CD14-positive monocyte (primary cell): ENCODE data around the gene DOHH. TPM values are rescaled to one million over a fixed set of nuclear protein-coding genes. Genes with fewer than 3 reads are reported as not detected.

Source experiments
- DNase-seq, 3 donors: peaks; one replicate each; pipeline ENCODE4 v3.0.0-alpha.2; 2011 to 2022
- H2AFZ ChIP-seq: 2 replicates; pipeline ENCODE4 v1.6.0; 2012; ENCODE audit warnings: mild to moderate bottlenecking, low read depth, low read length, inconsistent platforms; ENCODE audit not compliant: insufficient read depth, poor library complexity, severe bottlenecking
- H3K27ac ChIP-seq, 2 donors: 1 replicate in 1 of 2; 2 replicates in 1 of 2; pipeline ENCODE4 v1.5.1; 2012 to 2013; ENCODE audit warnings: low read length in 2 of 2, control low read depth in 1 of 2, inconsistent platforms in 1 of 2, low read depth in 1 of 2, mild to moderate bottlenecking in 1 of 2
- H3K27me3 ChIP-seq, 2 donors: one replicate each; pipeline versions ENCODE4 v1.6.0 to v1.6.1; 2011 to 2013; ENCODE audit warnings: low read length in 2 of 2; ENCODE audit not compliant: control insufficient read depth in 2 of 2, insufficient read depth in 2 of 2
- H3K36me3 ChIP-seq, 2 donors: replicated peaks in 1 of 2; 1 replicate in 1 of 2; 2 replicates in 1 of 2; pipeline versions ENCODE4 v1.5.1 to v1.6.1; 2012 to 2013; ENCODE audit warnings: low read length in 2 of 2, control low read depth in 1 of 2, inconsistent platforms in 1 of 2, mild to moderate bottlenecking in 1 of 2; ENCODE audit not compliant: insufficient read depth in 2 of 2, control insufficient read depth in 1 of 2
- H3K4me1 ChIP-seq, 2 donors: 1 replicate in 1 of 2; 2 replicates in 1 of 2; pipeline versions ENCODE4 v1.5.1 to v1.6.1; 2012 to 2013; ENCODE audit warnings: low read length in 2 of 2, control low read depth in 1 of 2, inconsistent platforms in 1 of 2, mild to moderate bottlenecking in 1 of 2, moderate library complexity in 1 of 2; ENCODE audit not compliant: insufficient read depth in 2 of 2, control insufficient read depth in 1 of 2
- H3K4me2 ChIP-seq: replicated peaks from 2 replicates; pipeline ENCODE3; 2012; ENCODE audit warnings: low read length, moderate library complexity, mild to moderate bottlenecking; ENCODE audit not compliant: poor library complexity, severe bottlenecking; ENCODE audit errors: extremely low read depth
- H3K4me3 ChIP-seq, 3 experiments: fragments of 200-600 bp in 1 of 3; sonication (generic) in 1 of 3; replicated peaks in 1 of 3; 1 replicate in 2 of 3; 2 replicates in 1 of 3; pipeline ENCODE4 v1.5.1; 2011 to 2013; ENCODE audit warnings: low read length in 3 of 3, mild to moderate bottlenecking in 3 of 3, control low read depth in 2 of 3, low read depth in 2 of 3, inconsistent platforms in 1 of 3, moderate library complexity in 1 of 3
- H3K79me2 ChIP-seq: 2 replicates; pipeline ENCODE4 v1.6.0; 2012; ENCODE audit warnings: mild to moderate bottlenecking, control low read depth, inconsistent platforms, low read length, moderate library complexity; ENCODE audit not compliant: insufficient read depth
- H3K9ac ChIP-seq: 2 replicates; pipeline ENCODE4 v1.6.0; 2017; ENCODE audit warnings: low read length, mild to moderate bottlenecking; ENCODE audit not compliant: insufficient read depth, poor library complexity, severe bottlenecking
- H3K9me3 ChIP-seq, 2 donors: replicated peaks in 1 of 2; 1 replicate in 1 of 2; 2 replicates in 1 of 2; pipeline versions ENCODE4 v1.5.1 to v1.6.1; 2012 to 2013; ENCODE audit warnings: low read length in 2 of 2, control low read depth in 1 of 2; ENCODE audit not compliant: control insufficient read depth in 1 of 2, insufficient read depth in 1 of 2
- H4K20me1 ChIP-seq: 2 replicates; pipeline ENCODE4 v1.6.0; 2012; ENCODE audit warnings: mild to moderate bottlenecking, low read length, control low read depth, moderate library complexity; ENCODE audit not compliant: insufficient read depth
- H3K27ac Mint-ChIP-seq, 7 donors: one replicate each; pipeline ENCODE4 v1.8.0; 2020; ENCODE audit warnings: mild to moderate bottlenecking in 7 of 7, mixed read lengths in 7 of 7, moderate library complexity in 6 of 7, inconsistent platforms in 2 of 7
- H3K27me3 Mint-ChIP-seq, 3 donors: one replicate each; pipeline ENCODE4 v1.8.0; 2021 to 2022; ENCODE audit warnings: low read depth in 3 of 3, mild to moderate bottlenecking in 3 of 3, mixed read lengths in 3 of 3, moderate library complexity in 3 of 3, inconsistent platforms in 1 of 3
- H3K36me3 Mint-ChIP-seq, 2 donors: one replicate each; pipeline ENCODE4 v1.8.0; 2020; ENCODE audit warnings: mixed read lengths in 2 of 2, inconsistent platforms in 1 of 2, mild to moderate bottlenecking in 1 of 2
- H3K4me1 Mint-ChIP-seq: one replicate; pipeline ENCODE4 v1.8.0; 2020; ENCODE audit warnings: mild to moderate bottlenecking, mixed read lengths
- H3K4me3 Mint-ChIP-seq, 2 donors: one replicate each; pipeline ENCODE4 v1.8.0; 2020; ENCODE audit warnings: mild to moderate bottlenecking in 2 of 2, mixed read lengths in 2 of 2, moderate library complexity in 1 of 2
- H3K9me3 Mint-ChIP-seq, 7 donors: one replicate each; pipeline ENCODE4 v1.8.0; 2020 to 2022; ENCODE audit warnings: mixed read lengths in 7 of 7, mild to moderate bottlenecking in 6 of 7, moderate library complexity in 6 of 7, inconsistent platforms in 2 of 7
- WGBS: methylation state at CpG from one replicate; pipeline ENCODE4 v1.1.5; 2013; ENCODE audit warnings: missing lambda C conversion rate; ENCODE audit not compliant: insufficient coverage; 5-methylcytosine and 5-hydroxymethylcytosine counted together
- intact Hi-C, 2 donors: fragments of 100-400 bp; cut with micrococcal nuclease; formaldehyde crosslinking; loops; one replicate each; pipeline versions ENCODE4 v1.15.0 to v1.15.1; 2023
- polyA plus RNA-seq, 3 donors: library from polyadenylated mRNA; depleted of rRNA in 1 of 3; unstranded in 2 of 3; stranded (reverse) in 1 of 3; fragments of 300-500 nt in 2 of 3; fragments of >200 nt in 1 of 3; fragmentation: Illumina TruSeq in 2 of 3; gene quantifications; 1 replicate in 2 of 3; 2 replicates in 1 of 3; pipeline ENCODE4 v1.2.3, GENCODE V29; 2012 to 2021
- TF ChIP-seq, protein P1 (sequence below): fragments of 200-600 bp; IDR thresholded peaks from one replicate; pipeline ENCODE4 v1.8.0; 2022; ENCODE audit warnings: antibody characterized with exemption, mild to moderate bottlenecking

The DOHH gene
- polyA plus RNA-seq, 3 donors: 3.7 to 4.2 (median 4.1) TPM

DNA sequence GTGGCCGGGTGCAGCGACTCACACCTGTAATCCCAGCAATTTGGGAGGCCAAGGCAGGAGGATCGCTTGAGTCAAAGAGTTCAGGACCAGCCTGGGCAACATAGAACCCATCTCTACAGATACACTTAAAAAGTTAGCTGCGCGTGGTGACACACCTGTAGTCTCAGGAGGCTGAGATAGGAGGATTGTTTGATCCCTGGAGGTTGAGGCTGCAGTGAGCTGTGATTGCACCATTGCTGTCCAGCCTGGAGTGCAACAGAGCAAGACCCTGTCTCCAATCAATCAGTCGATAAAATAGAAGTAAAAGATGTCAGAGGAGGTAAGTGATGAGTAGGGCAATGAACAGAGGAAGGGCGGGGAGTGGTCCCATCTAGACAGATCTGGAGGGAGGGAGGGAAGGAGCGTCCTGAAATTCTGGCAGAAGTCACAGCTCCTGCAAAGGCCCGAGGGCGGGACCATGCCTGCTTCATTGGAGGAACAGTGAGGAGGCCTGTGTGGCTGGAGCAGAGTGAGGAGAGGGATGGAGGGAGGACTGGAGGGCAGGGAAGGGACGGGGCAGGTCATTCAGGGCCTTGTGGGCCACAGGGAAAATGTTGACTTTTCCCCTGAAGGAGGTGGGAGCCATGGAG is 29.9 kb downstream of the DOHH start:
- Mint-ChIP-seq H3K9me3 (peaks cover 0 to 2% (median 0%) of the 10 kb centered on the region in 7 donors), H3K4me1 (peaks cover 2% of the 10 kb centered on the region), H3K36me3 (peaks cover 4% of the 10 kb centered on the region in 2 donors), H3K4me3 (no peak overlapping the region), H3K27me3 (peaks cover 0 to 6% (median 4%) of the 10 kb centered on the region in 3 donors), H3K27ac (peak overlapping the region in 1 of 7 donors; percentile 84)
- intact Hi-C loops: loop anchor here in 1 of 2 donors (5.0 kb wide), 1 partner anchor 143 kb away; no protein-coding TSS in a partner anchor
- no peak overlapping the region for H3K9ac ChIP-seq
- 84% methylated on average over 7 of the region's 11 CpGs for WGBS
- TF ChIP-seq, protein P1, sequence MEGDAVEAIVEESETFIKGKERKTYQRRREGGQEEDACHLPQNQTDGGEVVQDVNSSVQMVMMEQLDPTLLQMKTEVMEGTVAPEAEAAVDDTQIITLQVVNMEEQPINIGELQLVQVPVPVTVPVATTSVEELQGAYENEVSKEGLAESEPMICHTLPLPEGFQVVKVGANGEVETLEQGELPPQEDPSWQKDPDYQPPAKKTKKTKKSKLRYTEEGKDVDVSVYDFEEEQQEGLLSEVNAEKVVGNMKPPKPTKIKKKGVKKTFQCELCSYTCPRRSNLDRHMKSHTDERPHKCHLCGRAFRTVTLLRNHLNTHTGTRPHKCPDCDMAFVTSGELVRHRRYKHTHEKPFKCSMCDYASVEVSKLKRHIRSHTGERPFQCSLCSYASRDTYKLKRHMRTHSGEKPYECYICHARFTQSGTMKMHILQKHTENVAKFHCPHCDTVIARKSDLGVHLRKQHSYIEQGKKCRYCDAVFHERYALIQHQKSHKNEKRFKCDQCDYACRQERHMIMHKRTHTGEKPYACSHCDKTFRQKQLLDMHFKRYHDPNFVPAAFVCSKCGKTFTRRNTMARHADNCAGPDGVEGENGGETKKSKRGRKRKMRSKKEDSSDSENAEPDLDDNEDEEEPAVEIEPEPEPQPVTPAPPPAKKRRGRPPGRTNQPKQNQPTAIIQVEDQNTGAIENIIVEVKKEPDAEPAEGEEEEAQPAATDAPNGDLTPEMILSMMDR: no peak
- no peaks in the 10 kb centered on the region for H3K36me3 ChIP-seq
- no peak overlapping the region for H3K4me2 ChIP-seq
- H2AFZ ChIP-seq: no peak overlapping the region
- H3K9me3 ChIP-seq: no peaks in the 10 kb centered on the region
- no peak overlapping the region for H3K4me3 ChIP-seq
- no peaks in the 10 kb centered on the region for H3K27me3 ChIP-seq
- peaks cover 26% of the 10 kb centered on the region for H4K20me1 ChIP-seq
- H3K4me1 ChIP-seq: no peaks in the 10 kb centered on the region
- H3K27ac ChIP-seq: no peak overlapping the region
- no peaks in the 10 kb centered on the region for H3K79me2 ChIP-seq
- DNase-seq: no peak

GRCh38 chr19:3469638-3470499 is 30.6 kb downstream of the DOHH start:
- Mint-ChIP-seq H3K36me3 (peaks cover 5 to 6% of the 10 kb centered on the region in 2 donors), H3K9me3 (peaks cover 0 to 2% (median 0%) of the 10 kb centered on the region in 7 donors), H3K4me1 (peaks cover 2% of the 10 kb centered on the region), H3K4me3 (no peak overlapping the region), H3K27me3 (peaks cover 0 to 6% (median 4%) of the 10 kb centered on the region in 3 donors), H3K27ac (peak overlapping the region in 1 of 7 donors; percentile 10)
- H3K36me3 ChIP-seq: no peaks in the 10 kb centered on the region
- no peaks in the 10 kb centered on the region for H3K4me1 ChIP-seq
- H3K79me2 ChIP-seq: no peaks in the 10 kb centered on the region
- no peak overlapping the region for H3K4me3 ChIP-seq
- WGBS: 48% methylated on average over 11 of the region's 14 CpGs
- H2AFZ ChIP-seq: no peak overlapping the region
- H3K9ac ChIP-seq: no peak overlapping the region
- no peak overlapping the region for H3K27ac ChIP-seq
- H3K4me2 ChIP-seq: no peak overlapping the region
- H3K27me3 ChIP-seq: no peaks in the 10 kb centered on the region
- intact Hi-C loops: loop anchor here in 1 of 2 donors (5.0 kb wide), 1 partner anchor 143 kb away; no protein-coding TSS in a partner anchor
- H4K20me1 ChIP-seq: peaks cover 27% of the 10 kb centered on the region
- no peaks in the 10 kb centered on the region for H3K9me3 ChIP-seq
- DNase-seq: no peak
- TF ChIP-seq, protein P1: no peak
